ENCODE results near the gene VPS13D. TPM values are rescaled to one million over a fixed set of nuclear protein-coding genes. Genes with fewer than 3 reads are reported as not detected.

VPS13D gene
- polyA plus RNA-seq, 1 of the 3 experiments (the other 2 are of a cell fraction), result 15.0 TPM

- H3K27me3 ChIP-seq (ENCODE audit: insufficient read depth), result no peaks in the 10 kb centered on the region
- TF ChIP-seq NRF1 (IDR thresholded peaks at IDR 0.05; ENCODE audit: low read depth, low read length) (no peak), EZH2phosphoT487 (IDR thresholded peaks at IDR 0.05; ENCODE audit: borderline replicate concordance, low read depth) (no peak)
- H3K27ac ChIP-seq (ENCODE audit: low read depth in 2 of 2, low read length in 1 of 2), result peak overlapping the region in 1 of 2 experiments; percentile 76; a peak in 1 of 4 replicates
- no peak overlapping the region for H2AFZ ChIP-seq (ENCODE audit: low read depth)
- 94% methylated on average over 11 of the region's 14 CpGs for WGBS (ENCODE audit: low lambda C conversion rate)
- no peaks in the 10 kb centered on the region for H4K20me1 ChIP-seq (ENCODE audit: insufficient read depth)
- H3K9me3 ChIP-seq, result no peaks in the 10 kb centered on the region
- CTCF ChIA-PET, result no interaction called here
- H3K9me2 ChIP-seq, result no peaks in the 10 kb centered on the region
- no peak overlapping the region for H3K4me2 ChIP-seq
- POLR2A ChIA-PET, result no interaction called here
- peak; percentile 18 for DNase-seq
- H3F3A ChIP-seq (replicated peaks; ENCODE audit: insufficient read depth), result peaks cover 11% of the 10 kb centered on the region
- H3K4me3 ChIP-seq (ENCODE audit: low read depth in 2 of 2, low read length in 1 of 2), result no peak overlapping the region
- H3K36me3 ChIP-seq (replicated peaks in 1 of 2; ENCODE audit: control insufficient read depth in 1 of 2, insufficient read depth in 2 of 2, low read length in 1 of 2), result no peaks in the 10 kb centered on the region
- H3K4me1 ChIP-seq (ENCODE audit: control insufficient read depth in 1 of 2, insufficient read depth in 2 of 2, low read depth in 1 of 2, low read length in 1 of 2), result peaks cover 9 to 25% of the 10 kb centered on the region in 2 experiments; a peak in 3 of 4 replicates
- no peak overlapping the region for H3K9ac ChIP-seq
- no peaks in the 10 kb centered on the region for H3K79me2 ChIP-seq (ENCODE audit: insufficient read depth)
Observed at GRCh38 chr1:12548279-12548972, 318.6 kb downstream of the VPS13D start.

- Histone ChIP-seq H3K9ac (peak overlapping the region; percentile 20; the same call in 1 of the 2 replicates), H3K36me3 (replicated peaks in 1 of 2; ENCODE audit: control insufficient read depth in 1 of 2, insufficient read depth in 2 of 2, low read length in 1 of 2) (no peaks in the 10 kb centered on the region)
Observed at GRCh38 chr1:12548973-12549459, 319.2 kb downstream of the VPS13D start.

More at GRCh38 chr1:12548973-12549459, 319.2 kb downstream of the VPS13D start:
- Histone ChIP-seq H3F3A (replicated peaks; ENCODE audit: insufficient read depth) (peaks cover 7% of the 10 kb centered on the region), H3K79me2 (ENCODE audit: insufficient read depth) (no peaks in the 10 kb centered on the region), H4K20me1 (ENCODE audit: insufficient read depth) (no peaks in the 10 kb centered on the region), H3K27ac (ENCODE audit: low read depth in 2 of 2, low read length in 1 of 2) (peak overlapping the region; percentile 56 to 76; a peak in 3 of 4 replicates), H3K4me1 (ENCODE audit: control insufficient read depth in 1 of 2, insufficient read depth in 2 of 2, low read depth in 1 of 2, low read length in 1 of 2) (peaks cover 9 to 31% of the 10 kb centered on the region in 2 experiments; a peak in 3 of 4 replicates), H2AFZ (ENCODE audit: low read depth) (no peak overlapping the region), H3K27me3 (ENCODE audit: insufficient read depth) (no peaks in the 10 kb centered on the region), H3K9me3 (no peaks in the 10 kb centered on the region), H3K9me2 (no peaks in the 10 kb centered on the region), H3K4me2 (peak overlapping the region; percentile 60), H3K4me3 (ENCODE audit: low read depth in 2 of 2, low read length in 1 of 2) (no peak overlapping the region)
- CTCF ChIA-PET, result no interaction called here
- TF ChIP-seq TEAD4 (IDR thresholded peaks at IDR 0.05; ENCODE audit: borderline replicate concordance, insufficient read depth) (no peak), POLR2AphosphoS5 (IDR thresholded peaks at IDR 0.05; ENCODE audit: low read depth, low read length) (no peak), RCOR1 (IDR thresholded peaks at IDR 0.05; ENCODE audit: low read length) (no peak), TAF1 (IDR thresholded peaks at IDR 0.05; ENCODE audit: borderline replicate concordance, low read depth, low read length) (no peak), GABPA (IDR thresholded peaks at IDR 0.05; ENCODE audit: low read depth) (no peak), GATA2 (CRISPR knock-in tag; IDR thresholded peaks at IDR 0.05) (no peak), FOXJ3 (CRISPR knock-in tag; IDR thresholded peaks at IDR 0.05) (no peak), TCF12 (IDR thresholded peaks at IDR 0.05) (no peak), NFIC (IDR thresholded peaks at IDR 0.05; ENCODE audit: borderline replicate concordance) (no peak), ZBTB33 (IDR thresholded peaks at IDR 0.05; ENCODE audit: borderline replicate concordance, low read depth) (no peak), EP300 (IDR thresholded peaks at IDR 0.05; ENCODE audit: borderline replicate concordance in 1 of 2, low read depth in 1 of 2, low read length in 1 of 2) (no peak), IRF3 (IDR thresholded peaks at IDR 0.05; ENCODE audit: low read depth, low read length) (no peak), CHD2 (IDR thresholded peaks at IDR 0.05; ENCODE audit: low read length, partially characterized antibody) (no peak), YY1 (IDR thresholded peaks at IDR 0.05; ENCODE audit: low read depth) (no peak), NRF1 (IDR thresholded peaks at IDR 0.05; ENCODE audit: low read depth, low read length) (no peak), EZH2phosphoT487 (IDR thresholded peaks at IDR 0.05; ENCODE audit: borderline replicate concordance, low read depth) (no peak), CTCF (IDR thresholded peaks at IDR 0.05) (no peak)
- WGBS (ENCODE audit: low lambda C conversion rate), result 84% methylated on average over 21 of the region's 27 CpGs
- no peak for DNase-seq
- POLR2A ChIA-PET, result no interaction called here

All from SK-N-SH (cell line).